Measurements from ENCODE around the gene TSHZ2. TPM values are rescaled to one million over a fixed set of nuclear protein-coding genes. Genes with fewer than 3 reads are reported as not detected.

TSHZ2 gene
- total and polyA plus RNA-seq, 2 experiments from 2014 or later = 10.4 to 32.0 TPM

DNA sequence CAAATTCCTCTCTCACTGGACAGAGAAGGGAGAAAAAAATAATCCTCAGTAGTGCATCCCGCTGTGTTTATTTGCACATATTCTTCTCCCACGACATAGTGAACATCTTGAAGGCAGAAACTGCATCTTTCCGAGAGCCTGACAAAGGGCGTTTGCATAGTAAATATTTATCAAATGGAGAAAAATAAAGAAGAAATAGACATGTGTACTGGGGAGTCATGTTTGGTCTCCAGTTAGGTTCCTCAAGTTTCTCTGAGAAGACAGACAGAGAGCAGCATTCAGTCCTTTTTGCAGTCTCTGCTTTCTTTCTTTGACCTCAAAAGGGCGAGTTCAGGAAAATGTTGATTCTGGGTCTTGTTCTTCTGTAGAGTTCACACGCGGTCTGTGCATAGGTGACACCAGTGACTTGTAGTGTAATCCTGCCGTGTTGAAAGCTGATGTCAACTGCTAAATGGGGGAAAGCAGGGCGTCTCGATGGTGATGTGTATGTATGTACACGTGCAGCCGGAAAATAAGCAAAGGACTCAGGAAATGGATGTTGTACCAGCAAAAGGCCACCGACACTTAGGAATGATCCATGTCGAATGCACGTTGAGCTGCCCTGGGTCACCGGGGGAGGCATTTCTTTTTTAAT, 335.9 kb downstream of the TSHZ2 start:
- Histone ChIP-seq H3K9me3 (ENCODE audit: low read depth) (no peaks in the 10 kb centered on the region), H3K4me1 (ENCODE audit: low read depth) (no peaks in the 10 kb centered on the region), H3K27ac (no peak overlapping the region), H3K27me3 (no peaks in the 10 kb centered on the region), H3K36me3 (no peaks in the 10 kb centered on the region), H3K4me3 (no peak overlapping the region)
- DNase-seq (ENCODE audit: low read depth in 1 of 2, low spot score in 1 of 2) = no peak
- TF ChIP-seq, protein P1, sequence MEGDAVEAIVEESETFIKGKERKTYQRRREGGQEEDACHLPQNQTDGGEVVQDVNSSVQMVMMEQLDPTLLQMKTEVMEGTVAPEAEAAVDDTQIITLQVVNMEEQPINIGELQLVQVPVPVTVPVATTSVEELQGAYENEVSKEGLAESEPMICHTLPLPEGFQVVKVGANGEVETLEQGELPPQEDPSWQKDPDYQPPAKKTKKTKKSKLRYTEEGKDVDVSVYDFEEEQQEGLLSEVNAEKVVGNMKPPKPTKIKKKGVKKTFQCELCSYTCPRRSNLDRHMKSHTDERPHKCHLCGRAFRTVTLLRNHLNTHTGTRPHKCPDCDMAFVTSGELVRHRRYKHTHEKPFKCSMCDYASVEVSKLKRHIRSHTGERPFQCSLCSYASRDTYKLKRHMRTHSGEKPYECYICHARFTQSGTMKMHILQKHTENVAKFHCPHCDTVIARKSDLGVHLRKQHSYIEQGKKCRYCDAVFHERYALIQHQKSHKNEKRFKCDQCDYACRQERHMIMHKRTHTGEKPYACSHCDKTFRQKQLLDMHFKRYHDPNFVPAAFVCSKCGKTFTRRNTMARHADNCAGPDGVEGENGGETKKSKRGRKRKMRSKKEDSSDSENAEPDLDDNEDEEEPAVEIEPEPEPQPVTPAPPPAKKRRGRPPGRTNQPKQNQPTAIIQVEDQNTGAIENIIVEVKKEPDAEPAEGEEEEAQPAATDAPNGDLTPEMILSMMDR (IDR thresholded peaks at IDR 0.05; ENCODE audit: low read depth, low read length) = no peak

DNA sequence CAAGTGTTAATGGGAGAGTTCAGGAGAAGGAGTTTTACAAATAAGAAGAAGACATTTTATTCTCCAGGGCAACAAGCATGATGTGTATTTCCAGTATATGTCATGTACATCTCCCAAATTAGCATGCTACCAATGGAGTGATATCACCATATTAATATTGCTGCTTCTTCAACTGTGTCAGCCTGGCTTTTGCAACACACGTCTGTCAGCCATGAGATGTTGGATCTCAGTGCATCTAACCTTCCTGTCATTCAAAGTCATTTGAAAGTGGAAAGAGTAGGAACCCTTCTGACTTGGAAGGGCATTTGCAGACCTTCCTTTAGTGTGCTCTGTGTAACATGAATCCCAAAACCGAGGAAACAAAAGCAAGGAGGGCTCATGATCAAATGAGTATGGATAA, 337.4 kb downstream of the TSHZ2 start:
- Histone ChIP-seq H3K36me3 (no peaks in the 10 kb centered on the region), H3K27ac (no peak overlapping the region), H3K27me3 (no peaks in the 10 kb centered on the region), H3K4me1 (ENCODE audit: low read depth) (no peaks in the 10 kb centered on the region), H3K9me3 (ENCODE audit: low read depth) (no peaks in the 10 kb centered on the region), H3K4me3 (no peak overlapping the region)
- no peak for DNase-seq (ENCODE audit: low read depth in 1 of 2, low spot score in 1 of 2)
- TF ChIP-seq, protein P1 (IDR thresholded peaks at IDR 0.05; ENCODE audit: low read depth, low read length) = no peak

DNA sequence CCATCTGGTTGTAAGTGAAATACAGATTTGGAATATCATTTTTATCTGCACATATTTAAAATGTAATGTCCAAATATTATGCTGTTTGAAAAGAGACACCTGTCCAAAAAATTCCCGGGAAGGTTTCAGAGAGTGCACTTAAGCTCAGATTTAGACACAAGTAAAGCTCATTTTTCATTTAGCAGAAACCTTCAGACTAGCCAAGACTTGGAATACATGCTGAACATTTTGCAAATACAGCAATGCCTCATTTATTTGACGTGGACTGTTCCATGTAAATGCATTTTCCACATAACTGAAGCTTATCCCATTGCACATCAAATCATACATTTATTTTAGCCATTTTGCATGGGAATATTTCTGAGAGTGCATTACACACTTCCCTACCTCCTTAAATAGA, 340.8 kb downstream of the TSHZ2 start:
- DNase-seq (ENCODE audit: low read depth in 1 of 2, low spot score in 1 of 2) = no peak
- H3K27ac ChIP-seq = no peak overlapping the region
- H3K4me1 ChIP-seq (ENCODE audit: low read depth) = no peaks in the 10 kb centered on the region
- H3K4me3 ChIP-seq = no peak overlapping the region
- H3K27me3 ChIP-seq = no peaks in the 10 kb centered on the region
- H3K36me3 ChIP-seq = no peaks in the 10 kb centered on the region
- H3K9me3 ChIP-seq (ENCODE audit: low read depth) = no peaks in the 10 kb centered on the region
- TF ChIP-seq, protein P1 (IDR thresholded peaks at IDR 0.05; ENCODE audit: low read depth, low read length) = no peak

DNA sequence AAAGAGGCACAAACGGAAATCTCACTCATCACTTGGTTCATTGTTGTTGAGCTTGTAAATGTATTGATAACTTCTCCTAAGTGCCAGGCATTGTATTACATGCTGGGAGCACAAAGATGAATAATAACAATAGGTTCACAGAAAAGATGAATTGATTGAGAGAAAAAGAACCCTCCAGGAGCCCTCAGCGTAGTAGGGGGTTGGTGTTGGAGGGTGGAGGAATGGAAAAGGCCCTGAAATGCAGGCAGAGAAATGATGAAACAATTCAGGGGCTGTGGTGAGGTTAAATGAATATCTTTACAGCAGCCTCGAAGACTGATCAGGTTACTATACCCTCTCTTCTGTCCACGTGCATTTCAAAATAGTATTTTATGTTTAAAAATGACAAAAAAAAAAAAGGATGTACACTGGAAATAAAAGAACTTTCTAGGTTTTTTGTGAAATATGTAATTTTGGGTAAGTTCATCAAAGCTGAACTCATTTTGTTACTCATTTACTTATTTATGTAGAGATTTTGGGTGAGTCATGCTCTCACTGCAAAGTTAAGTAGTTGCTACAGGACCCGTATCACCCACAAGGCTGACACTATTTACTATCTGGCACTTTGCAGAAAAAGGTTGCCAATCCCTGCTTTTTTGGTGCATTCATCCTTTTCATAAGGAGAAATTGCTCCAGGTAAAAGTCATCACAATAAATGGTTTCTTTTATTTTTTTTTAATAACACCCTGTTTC, 344.2 kb downstream of the TSHZ2 start:
- Histone ChIP-seq H3K4me1 (ENCODE audit: low read depth) (no peaks in the 10 kb centered on the region), H3K36me3 (no peaks in the 10 kb centered on the region), H3K4me3 (no peak overlapping the region), H3K27me3 (no peaks in the 10 kb centered on the region), H3K27ac (no peak overlapping the region), H3K9me3 (ENCODE audit: low read depth) (no peaks in the 10 kb centered on the region)
- TF ChIP-seq, protein P1 (IDR thresholded peaks at IDR 0.05; ENCODE audit: low read depth, low read length) = no peak
- DNase-seq (ENCODE audit: low read depth in 1 of 2, low spot score in 1 of 2) = no peak

DNA sequence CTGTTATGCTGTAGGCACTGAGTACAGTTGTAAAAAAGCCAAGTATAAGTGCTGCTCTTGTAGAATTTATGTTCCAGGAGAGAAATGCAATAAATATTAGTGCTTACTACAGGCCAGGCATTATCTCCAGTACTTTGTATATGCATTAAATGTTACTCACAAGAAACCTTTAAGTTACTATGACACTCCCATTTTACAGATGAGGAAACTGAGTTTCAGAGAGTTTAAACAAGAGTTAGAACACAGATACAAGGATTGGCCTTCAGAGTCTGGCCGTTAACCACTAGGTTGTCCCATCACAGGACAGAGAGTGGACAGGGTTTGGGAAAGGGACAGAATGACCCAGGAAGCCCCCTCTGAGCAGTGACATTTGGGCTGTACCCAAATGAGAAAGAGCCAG, 347.0 kb downstream of the TSHZ2 start:
- no peak for DNase-seq (ENCODE audit: low read depth in 1 of 2, low spot score in 1 of 2)
- Histone ChIP-seq H3K9me3 (ENCODE audit: low read depth) (no peaks in the 10 kb centered on the region), H3K4me1 (ENCODE audit: low read depth) (no peaks in the 10 kb centered on the region), H3K27me3 (no peaks in the 10 kb centered on the region), H3K27ac (no peak overlapping the region), H3K4me3 (no peak overlapping the region), H3K36me3 (no peaks in the 10 kb centered on the region)
- TF ChIP-seq, protein P1 (IDR thresholded peaks at IDR 0.05; ENCODE audit: low read depth, low read length) = no peak

Data from cardiac muscle cell (in vitro differentiated cells and primary cell).